ENCODE measurements around the gene DUSP9.

DUSP9 gene

DNA sequence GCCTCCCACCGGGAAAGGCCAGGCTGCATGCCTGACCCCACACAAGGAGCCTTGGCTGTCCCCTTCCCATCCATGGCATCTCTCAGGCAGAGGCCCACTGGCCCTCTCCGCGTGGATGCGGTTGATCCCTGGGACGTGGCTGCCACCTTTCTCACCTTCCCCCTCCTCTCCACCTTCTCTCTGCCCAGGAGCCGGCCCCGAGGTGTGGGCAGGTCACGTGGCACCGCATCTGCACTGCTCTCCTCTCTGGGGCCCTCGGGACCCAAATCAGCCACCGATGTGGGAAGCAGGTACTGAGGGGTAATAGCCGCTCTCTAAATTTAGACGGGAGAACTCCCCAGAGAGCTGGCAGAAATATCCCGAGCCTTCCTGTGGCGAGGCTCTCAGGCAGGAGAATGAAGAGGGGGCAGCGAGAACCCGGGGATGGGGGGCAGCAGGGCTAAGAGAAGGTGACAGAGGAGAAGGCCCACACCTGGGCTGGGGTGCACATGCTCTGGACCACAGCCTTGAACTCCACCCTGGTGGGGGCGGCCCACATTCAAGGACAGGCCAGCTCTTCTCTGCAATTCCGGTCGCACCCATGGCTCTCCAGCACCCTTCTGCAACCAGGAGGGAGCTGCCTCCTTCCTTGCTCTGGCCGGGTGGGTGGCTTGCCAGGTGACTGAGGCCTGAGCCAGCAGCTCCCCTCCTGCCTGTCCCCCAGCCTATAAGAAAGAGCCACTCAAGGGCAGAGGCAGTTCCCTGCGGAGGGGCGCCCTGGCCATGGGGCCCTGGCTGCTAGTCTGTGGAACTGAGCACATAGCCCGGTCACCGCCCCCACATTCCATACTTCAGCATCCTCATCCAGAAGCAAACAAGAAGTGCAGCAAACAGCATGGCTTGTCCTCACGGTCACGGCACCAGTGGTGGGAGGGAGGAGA, 9.6 kb upstream of the DUSP9 start:
- Histone ChIP-seq H3K27ac (no peak overlapping the region), H3K4me3 (no peak overlapping the region)
- TF ChIP-seq CTCF (IDR thresholded peaks at IDR 0.05), result no peak
- no peak for DNase-seq (ENCODE audit: low spot score)

DNA sequence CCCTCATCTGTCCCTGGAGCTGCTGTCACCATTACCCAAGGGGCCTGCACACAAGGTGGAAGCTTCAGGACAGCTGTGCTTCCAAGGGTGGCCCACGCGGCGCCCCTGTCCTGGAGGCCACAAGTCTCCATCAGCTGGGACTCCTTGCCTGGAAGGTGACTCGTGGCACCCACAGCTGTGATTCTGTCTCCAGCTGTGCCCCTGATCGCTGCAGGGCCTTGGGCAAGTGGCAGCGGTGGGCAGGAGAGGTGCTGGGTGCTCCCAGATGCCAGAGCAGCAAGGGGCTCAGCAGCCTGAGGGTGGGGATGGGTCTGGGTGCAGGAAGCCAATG, 9.0 kb upstream of the DUSP9 start:
- no peak for DNase-seq (ENCODE audit: low spot score)
- no peak overlapping the region for H3K27ac ChIP-seq
- no peak overlapping the region for H3K4me3 ChIP-seq
- TF ChIP-seq CTCF (IDR thresholded peaks at IDR 0.05), result no peak

DNA sequence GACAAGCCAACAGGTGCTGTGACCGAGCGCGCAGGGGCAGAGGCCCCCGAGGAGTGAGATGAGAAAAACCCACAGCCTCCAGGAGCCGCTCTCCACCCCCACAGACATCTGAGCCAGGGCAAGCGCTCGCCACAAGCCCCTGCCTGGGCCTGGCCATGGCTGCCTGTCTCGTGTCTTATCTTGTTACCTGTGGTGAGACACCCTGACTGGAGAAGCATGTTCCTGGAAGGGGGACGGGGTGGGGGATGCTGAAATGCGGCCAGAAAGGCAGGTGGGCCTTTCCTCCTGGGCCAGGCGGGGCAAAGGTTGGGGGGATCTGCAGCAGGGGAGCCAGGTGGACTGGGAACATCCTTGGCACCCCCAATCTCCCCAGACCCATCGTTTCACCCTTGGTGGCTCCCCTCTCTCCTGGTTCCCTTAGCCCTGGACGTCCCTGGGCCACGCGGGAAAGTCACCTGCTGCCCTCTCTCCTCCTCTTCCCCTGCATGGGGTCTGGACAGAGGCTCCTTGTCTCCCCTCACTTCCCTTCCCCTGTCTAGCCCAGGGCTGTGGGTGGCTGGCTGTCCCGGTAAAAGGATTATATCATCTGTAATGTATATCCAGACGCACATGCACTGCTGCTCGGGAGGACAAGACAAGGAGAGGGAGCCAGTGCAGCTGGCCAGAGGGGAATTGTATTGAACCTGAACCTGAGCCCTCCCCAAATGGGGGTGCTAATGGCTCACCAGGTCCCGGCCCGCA, 8.4 kb upstream of the DUSP9 start:
- DNase-seq (ENCODE audit: low spot score), result no peak
- H3K27ac ChIP-seq, result no peak overlapping the region
- H3K4me3 ChIP-seq, result no peak overlapping the region
- no peak for TF ChIP-seq CTCF (IDR thresholded peaks at IDR 0.05)

DNA sequence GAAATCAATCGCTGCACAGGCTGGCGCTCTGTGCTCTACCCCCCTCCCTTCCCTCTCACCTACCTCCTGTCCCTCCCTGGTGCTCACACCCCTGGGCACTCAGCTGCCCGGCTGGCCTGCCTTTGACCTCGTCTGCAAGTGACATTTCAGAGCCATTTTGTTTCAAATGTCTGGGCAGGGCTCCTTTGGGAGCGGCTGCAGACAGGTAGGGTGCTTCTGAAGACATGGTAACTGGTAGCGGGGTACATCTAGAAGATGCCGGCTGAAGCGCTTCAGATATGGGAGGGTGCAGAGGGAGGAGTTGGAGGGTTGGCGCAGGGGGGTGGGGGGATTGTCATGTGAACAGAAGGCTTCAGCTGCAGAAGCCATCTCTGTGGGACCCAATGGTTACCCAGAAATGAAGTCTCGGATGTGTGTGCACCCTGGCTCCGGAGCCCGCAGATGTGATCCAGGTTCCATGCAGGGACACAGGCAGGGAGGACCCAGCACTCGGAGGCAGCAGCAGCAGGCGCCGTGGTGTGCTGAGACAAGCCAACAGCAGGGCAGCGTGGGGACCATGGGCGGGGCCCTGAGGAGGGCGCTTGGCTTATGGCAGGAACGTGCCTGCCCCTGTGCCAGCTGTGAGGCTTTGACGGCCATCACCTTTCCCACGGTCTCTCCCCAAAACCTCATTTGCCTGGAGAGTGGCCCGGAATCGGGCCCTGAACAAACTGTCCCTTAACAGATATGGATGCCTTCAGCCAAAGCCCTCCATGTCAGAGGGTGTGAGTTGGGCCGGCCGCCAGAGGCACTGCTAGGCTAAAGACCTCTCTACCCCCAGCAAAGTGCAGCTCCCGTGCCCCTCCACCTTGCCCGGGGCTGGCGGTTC, 7.6 kb upstream of the DUSP9 start:
- no peak for TF ChIP-seq CTCF (IDR thresholded peaks at IDR 0.05)
- DNase-seq (ENCODE audit: low spot score), result peak; percentile 63
- no peak overlapping the region for H3K4me3 ChIP-seq
- no peak overlapping the region for H3K27ac ChIP-seq

DNA sequence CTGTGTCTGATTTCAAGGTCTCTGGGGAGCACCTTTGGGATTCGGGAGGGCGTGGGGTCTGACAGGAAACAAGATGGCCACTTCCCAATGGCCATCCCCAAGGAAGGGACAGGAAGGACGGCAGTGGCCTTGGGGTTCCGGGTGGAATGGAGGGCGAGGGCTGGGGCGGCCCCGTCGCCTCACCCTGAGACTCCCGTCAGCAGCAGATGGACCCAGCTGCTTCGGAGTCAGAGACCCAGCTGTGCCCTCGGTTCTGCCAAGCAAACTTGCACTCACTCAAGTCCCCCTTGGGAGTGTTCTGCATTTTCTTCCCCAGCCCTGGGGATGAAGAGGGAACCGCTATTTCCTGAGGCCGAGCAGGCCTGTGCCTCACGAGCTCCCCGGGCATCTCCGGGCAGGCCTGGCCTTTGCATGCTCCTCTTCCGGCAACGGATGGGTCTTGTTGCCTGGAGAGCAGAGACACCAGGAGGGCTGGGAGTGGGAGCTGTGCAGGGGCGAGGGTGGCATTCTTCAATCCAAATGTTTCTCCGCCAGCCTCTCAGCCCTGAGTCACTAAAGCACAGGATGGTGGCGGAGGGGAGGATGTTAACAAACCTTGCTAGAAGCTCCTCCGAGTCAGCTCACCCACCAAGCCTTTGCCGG, 6.8 kb upstream of the DUSP9 start:
- Histone ChIP-seq H3K27ac (no peak overlapping the region), H3K4me3 (no peak overlapping the region)
- DNase-seq (ENCODE audit: low spot score), result no peak
- no peak for TF ChIP-seq CTCF (IDR thresholded peaks at IDR 0.05)

GRCh38 chrX:153640736-153641575, 6.0 kb upstream of the DUSP9 start:
- Histone ChIP-seq H3K27ac (no peak overlapping the region), H3K4me3 (no peak overlapping the region)
- TF ChIP-seq CTCF (IDR thresholded peaks at IDR 0.05), result no peak
- no peak for DNase-seq (ENCODE audit: low spot score)

All from coronary artery (tissue), 2 donors.